Neural cell (in vitro differentiated cells): ENCODE data around the gene UQCR11.

Experiments used
- EZH2 ChIP-seq: fragments of 200-600, 300-800 bp; shearing (Covaris generic), sonication (generic); IDR thresholded peaks from 2 replicates; pipeline ENCODE4 v1.6.1; 2014; ENCODE audit warnings: antibody characterized with exemption, low read length, borderline replicate concordance, mild to moderate bottlenecking; ENCODE audit not compliant: insufficient read depth, poor library complexity, severe bottlenecking
- POLR2AphosphoS5 ChIP-seq: IDR thresholded peaks from 2 replicates; pipeline ENCODE4 v1.6.1; 2012
- REST ChIP-seq: IDR thresholded peaks from 2 replicates; pipeline ENCODE4 v1.6.1; 2012; ENCODE audit warnings: borderline replicate concordance
- SMC3 ChIP-seq: fragments of 450-650 bp; conservative IDR thresholded peaks from 2 replicates; pipeline ENCODE4 v1.6.1; 2014; ENCODE audit warnings: antibody characterized with exemption, mild to moderate bottlenecking, moderate library complexity; ENCODE audit not compliant: poor library complexity
- TAF1 ChIP-seq: IDR thresholded peaks from 2 replicates; pipeline ENCODE4 v1.6.1; 2012; ENCODE audit warnings: low read depth
- TF ChIP-seq, protein P1 (sequence below): fragments of 450-650 bp; IDR thresholded peaks from 2 replicates; pipeline ENCODE4 v1.5.1; 2014; ENCODE audit warnings: antibody characterized with exemption, mild to moderate bottlenecking, moderate library complexity; ENCODE audit not compliant: poor library complexity, severe bottlenecking

GRCh38 chr19:1630012-1630411, 24.8 kb upstream of the UQCR11 start:
- TF ChIP-seq, protein P1, sequence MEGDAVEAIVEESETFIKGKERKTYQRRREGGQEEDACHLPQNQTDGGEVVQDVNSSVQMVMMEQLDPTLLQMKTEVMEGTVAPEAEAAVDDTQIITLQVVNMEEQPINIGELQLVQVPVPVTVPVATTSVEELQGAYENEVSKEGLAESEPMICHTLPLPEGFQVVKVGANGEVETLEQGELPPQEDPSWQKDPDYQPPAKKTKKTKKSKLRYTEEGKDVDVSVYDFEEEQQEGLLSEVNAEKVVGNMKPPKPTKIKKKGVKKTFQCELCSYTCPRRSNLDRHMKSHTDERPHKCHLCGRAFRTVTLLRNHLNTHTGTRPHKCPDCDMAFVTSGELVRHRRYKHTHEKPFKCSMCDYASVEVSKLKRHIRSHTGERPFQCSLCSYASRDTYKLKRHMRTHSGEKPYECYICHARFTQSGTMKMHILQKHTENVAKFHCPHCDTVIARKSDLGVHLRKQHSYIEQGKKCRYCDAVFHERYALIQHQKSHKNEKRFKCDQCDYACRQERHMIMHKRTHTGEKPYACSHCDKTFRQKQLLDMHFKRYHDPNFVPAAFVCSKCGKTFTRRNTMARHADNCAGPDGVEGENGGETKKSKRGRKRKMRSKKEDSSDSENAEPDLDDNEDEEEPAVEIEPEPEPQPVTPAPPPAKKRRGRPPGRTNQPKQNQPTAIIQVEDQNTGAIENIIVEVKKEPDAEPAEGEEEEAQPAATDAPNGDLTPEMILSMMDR, result no peak
- TF ChIP-seq EZH2 (no peak), POLR2AphosphoS5 (no peak), SMC3 (no peak), REST (no peak), TAF1 (no peak)
